ENCODE data around the gene TBC1D21. TPM values are rescaled to one million over a fixed set of nuclear protein-coding genes. Genes with fewer than 3 reads are reported as not detected.

TBC1D21 gene
- total RNA-seq, 1 experiment from 2014 or later = not detected

DNA sequence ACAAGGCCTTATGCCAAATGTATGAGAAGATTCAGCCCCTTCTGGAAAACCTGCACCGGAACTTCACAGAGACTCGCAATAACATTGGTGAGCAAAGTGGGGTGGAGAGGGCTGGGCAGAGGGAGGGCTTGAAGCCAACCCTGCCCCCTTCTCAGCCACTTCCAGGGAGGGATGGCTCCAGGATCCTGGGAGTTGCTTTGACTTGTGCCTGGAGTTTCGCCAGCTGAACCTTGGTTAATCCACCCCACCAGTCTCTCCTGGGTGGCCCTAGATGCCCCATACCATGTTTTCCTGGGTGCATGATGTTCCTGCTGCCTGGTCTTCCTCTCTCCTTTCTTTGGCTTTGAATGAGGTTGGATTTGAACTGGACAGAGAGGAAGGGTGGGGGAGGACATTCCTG lies 10.8 kb downstream of the TBC1D21 start:
- TF ChIP-seq, protein P1, sequence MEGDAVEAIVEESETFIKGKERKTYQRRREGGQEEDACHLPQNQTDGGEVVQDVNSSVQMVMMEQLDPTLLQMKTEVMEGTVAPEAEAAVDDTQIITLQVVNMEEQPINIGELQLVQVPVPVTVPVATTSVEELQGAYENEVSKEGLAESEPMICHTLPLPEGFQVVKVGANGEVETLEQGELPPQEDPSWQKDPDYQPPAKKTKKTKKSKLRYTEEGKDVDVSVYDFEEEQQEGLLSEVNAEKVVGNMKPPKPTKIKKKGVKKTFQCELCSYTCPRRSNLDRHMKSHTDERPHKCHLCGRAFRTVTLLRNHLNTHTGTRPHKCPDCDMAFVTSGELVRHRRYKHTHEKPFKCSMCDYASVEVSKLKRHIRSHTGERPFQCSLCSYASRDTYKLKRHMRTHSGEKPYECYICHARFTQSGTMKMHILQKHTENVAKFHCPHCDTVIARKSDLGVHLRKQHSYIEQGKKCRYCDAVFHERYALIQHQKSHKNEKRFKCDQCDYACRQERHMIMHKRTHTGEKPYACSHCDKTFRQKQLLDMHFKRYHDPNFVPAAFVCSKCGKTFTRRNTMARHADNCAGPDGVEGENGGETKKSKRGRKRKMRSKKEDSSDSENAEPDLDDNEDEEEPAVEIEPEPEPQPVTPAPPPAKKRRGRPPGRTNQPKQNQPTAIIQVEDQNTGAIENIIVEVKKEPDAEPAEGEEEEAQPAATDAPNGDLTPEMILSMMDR (conservative IDR thresholded peaks at IDR 0.05) = no peak
- no peak overlapping the region for H4K8ac ChIP-seq (replicated peaks; ENCODE audit: insufficient read length, low read depth, low read length)
- no peaks in the 10 kb centered on the region for H3K4me1 ChIP-seq (ENCODE audit: insufficient read depth, low read length)
- no peaks in the 10 kb centered on the region for H3K27me3 ChIP-seq (ENCODE audit: insufficient read depth, low read length)
- no peak overlapping the region for H4K5ac ChIP-seq (ENCODE audit: insufficient read length, low read depth, low read length)
- no peak overlapping the region for H3K18ac ChIP-seq (ENCODE audit: insufficient read length, low read depth, low read length)
- no peak overlapping the region for H3K4me2 ChIP-seq (ENCODE audit: insufficient read depth, insufficient read length, low read length)
- H3K9me3 Mint-ChIP-seq = no peaks in the 10 kb centered on the region; a peak in 1 of 5 replicates
- WGBS (ENCODE audit: extremely low coverage, insufficient read length, low lambda C conversion rate) = no CpG with 5 or more reads among the region's 3 CpGs
- H3K36me3 Mint-ChIP-seq (ENCODE audit: insufficient read depth in 1 of 3, low read depth in 3 of 3) = no peaks in the 10 kb centered on the region
- no peak overlapping the region for H2BK120ac ChIP-seq (ENCODE audit: low read depth, low read length, poor library complexity, severe bottlenecking)
- H2BK20ac ChIP-seq (ENCODE audit: low read depth, low read length, poor library complexity, severe bottlenecking) = no peak overlapping the region
- H2BK15ac ChIP-seq (ENCODE audit: low read depth, low read length) = no peak overlapping the region
- H3K23me2 ChIP-seq (ENCODE audit: insufficient read length, low read depth, low read length, poor library complexity, severe bottlenecking) = no peaks in the 10 kb centered on the region
- H2AK5ac ChIP-seq (ENCODE audit: insufficient read length, low read length) = no peak overlapping the region
- H3K4me1 Mint-ChIP-seq = peaks cover 3 to 8% of the 10 kb centered on the region in 2 experiments; a peak in 2 of 4 replicates
- H3K56ac ChIP-seq (ENCODE audit: insufficient read length, low read depth, low read length) = no peak overlapping the region
- H2BK5ac ChIP-seq (ENCODE audit: insufficient read length, low read length) = no peak overlapping the region
- H3K4me3 Mint-ChIP-seq = no peak overlapping the region
- no peak overlapping the region for H3K9ac ChIP-seq (ENCODE audit: extremely low read depth, insufficient read length, low read length)
- H3K4ac ChIP-seq (ENCODE audit: low read depth, low read length) = no peak overlapping the region
- no peak overlapping the region for H2AFZ ChIP-seq (ENCODE audit: low read length)
- H3K79me1 ChIP-seq (ENCODE audit: insufficient read depth, low read depth, low read length, poor library complexity, severe bottlenecking) = no peaks in the 10 kb centered on the region
- H4K91ac ChIP-seq (ENCODE audit: insufficient read length, low read depth, low read length) = no peak overlapping the region
- H3K23ac ChIP-seq (ENCODE audit: insufficient read length, low read depth, low read length) = no peak overlapping the region
- H2BK12ac ChIP-seq (ENCODE audit: insufficient read length, low read depth, low read length) = no peak overlapping the region
- no peak overlapping the region for H3T11ph ChIP-seq (ENCODE audit: low read length)
- no peak overlapping the region for H3K14ac ChIP-seq (ENCODE audit: insufficient read depth, low read length)
- no peak overlapping the region; a peak in 1 of 7 replicates for H3K27ac Mint-ChIP-seq
- H3K9me3 ChIP-seq (ENCODE audit: control insufficient read depth, low read depth, low read length) = no peaks in the 10 kb centered on the region
- H4K20me1 ChIP-seq (ENCODE audit: control insufficient read depth, insufficient read depth, insufficient read length) = no peaks in the 10 kb centered on the region
- peak; percentile 5 for DNase-seq
- peaks cover 14% of the 10 kb centered on the region for H3K27me3 Mint-ChIP-seq (ENCODE audit: low read depth)
- no peaks in the 10 kb centered on the region for H3K79me2 ChIP-seq (ENCODE audit: insufficient read depth, low read length)
- H3K27ac ChIP-seq (ENCODE audit: insufficient read length, low read depth, low read length) = no peak overlapping the region

Data from H9 (cell line).